ENCODE data around the gene UGT1A3. TPM values are rescaled to one million over a fixed set of nuclear protein-coding genes. Genes with fewer than 3 reads are reported as not detected.

Gene UGT1A3
- total RNA-seq, 2 donors from 2014 or later, result not detected

DNA sequence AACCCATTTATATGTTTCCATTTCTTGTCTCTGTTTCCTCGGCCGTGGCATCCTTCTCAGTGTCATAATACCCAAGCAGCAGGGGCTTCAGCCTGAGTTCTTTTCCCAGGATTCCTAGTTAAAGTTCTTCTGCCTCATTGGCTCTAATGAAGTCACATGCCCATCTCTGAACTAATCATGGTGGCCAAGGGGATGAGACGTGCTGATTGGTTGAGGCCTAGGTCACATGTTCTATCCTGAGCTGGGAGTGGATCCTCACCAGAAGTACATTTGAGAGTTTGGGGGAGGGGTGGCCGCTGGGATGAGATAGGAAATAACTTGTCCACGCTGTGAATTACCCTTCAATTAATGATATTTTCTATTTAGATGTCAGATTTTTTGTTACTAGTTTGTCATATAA is 19.9 kb upstream of the UGT1A3 start:
- Histone ChIP-seq H3K4me3 (no peak overlapping the region), H3K27ac (no peak overlapping the region), H3K27me3 (no peaks in the 10 kb centered on the region), H3K36me3 (no peaks in the 10 kb centered on the region), H3K4me1 (no peaks in the 10 kb centered on the region), H3K9me3 (peaks cover 0 to 6% of the 10 kb centered on the region in 2 donors)
- DNase-seq (ENCODE audit: low spot score), result no peak
- TF ChIP-seq, protein P1, sequence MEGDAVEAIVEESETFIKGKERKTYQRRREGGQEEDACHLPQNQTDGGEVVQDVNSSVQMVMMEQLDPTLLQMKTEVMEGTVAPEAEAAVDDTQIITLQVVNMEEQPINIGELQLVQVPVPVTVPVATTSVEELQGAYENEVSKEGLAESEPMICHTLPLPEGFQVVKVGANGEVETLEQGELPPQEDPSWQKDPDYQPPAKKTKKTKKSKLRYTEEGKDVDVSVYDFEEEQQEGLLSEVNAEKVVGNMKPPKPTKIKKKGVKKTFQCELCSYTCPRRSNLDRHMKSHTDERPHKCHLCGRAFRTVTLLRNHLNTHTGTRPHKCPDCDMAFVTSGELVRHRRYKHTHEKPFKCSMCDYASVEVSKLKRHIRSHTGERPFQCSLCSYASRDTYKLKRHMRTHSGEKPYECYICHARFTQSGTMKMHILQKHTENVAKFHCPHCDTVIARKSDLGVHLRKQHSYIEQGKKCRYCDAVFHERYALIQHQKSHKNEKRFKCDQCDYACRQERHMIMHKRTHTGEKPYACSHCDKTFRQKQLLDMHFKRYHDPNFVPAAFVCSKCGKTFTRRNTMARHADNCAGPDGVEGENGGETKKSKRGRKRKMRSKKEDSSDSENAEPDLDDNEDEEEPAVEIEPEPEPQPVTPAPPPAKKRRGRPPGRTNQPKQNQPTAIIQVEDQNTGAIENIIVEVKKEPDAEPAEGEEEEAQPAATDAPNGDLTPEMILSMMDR (IDR thresholded peaks at IDR 0.05), result no peak

DNA sequence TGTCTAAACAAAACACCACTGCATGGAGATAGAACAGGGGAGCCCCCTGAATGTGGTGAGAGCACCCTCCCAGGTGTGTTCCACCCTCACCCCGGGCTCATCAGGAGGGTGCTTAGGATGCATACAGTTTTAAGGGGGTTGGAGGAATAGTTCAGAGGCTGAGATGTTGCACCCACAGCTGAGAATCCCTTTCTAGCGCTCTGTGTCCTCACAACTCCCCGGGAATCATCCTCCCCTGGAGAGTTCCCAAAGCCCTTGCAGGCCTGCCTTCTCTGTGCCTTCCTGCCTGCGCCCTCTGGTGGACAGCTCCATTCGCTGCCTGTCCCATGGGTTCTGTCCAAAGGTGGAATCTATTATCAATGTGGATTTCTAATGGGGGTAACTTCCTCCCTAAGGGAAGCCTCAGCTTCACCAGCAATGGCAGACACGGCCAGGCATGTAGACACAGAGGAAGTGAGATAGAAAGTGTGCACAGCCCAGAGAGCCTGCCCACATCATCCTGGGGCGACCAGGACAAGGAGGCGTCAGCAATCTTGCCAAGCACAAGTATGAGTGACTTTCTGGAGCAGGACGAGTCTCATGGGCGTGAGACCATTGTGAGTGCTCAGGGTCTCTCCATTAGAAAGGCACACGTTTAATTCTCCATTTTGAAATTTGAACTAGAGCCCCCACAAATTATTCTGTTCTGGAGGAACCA is 17.4 kb upstream of the UGT1A3 start:
- no peaks in the 10 kb centered on the region for H3K36me3 ChIP-seq
- no peak overlapping the region for H3K27ac ChIP-seq
- DNase-seq (ENCODE audit: low spot score), result peak; percentile 61
- H3K4me1 ChIP-seq, result no peaks in the 10 kb centered on the region
- H3K27me3 ChIP-seq, result no peaks in the 10 kb centered on the region
- H3K9me3 ChIP-seq, result no peaks in the 10 kb centered on the region
- TF ChIP-seq, protein P1 (IDR thresholded peaks at IDR 0.05), result peak; percentile 60 to 77
- no peak overlapping the region for H3K4me3 ChIP-seq

DNA sequence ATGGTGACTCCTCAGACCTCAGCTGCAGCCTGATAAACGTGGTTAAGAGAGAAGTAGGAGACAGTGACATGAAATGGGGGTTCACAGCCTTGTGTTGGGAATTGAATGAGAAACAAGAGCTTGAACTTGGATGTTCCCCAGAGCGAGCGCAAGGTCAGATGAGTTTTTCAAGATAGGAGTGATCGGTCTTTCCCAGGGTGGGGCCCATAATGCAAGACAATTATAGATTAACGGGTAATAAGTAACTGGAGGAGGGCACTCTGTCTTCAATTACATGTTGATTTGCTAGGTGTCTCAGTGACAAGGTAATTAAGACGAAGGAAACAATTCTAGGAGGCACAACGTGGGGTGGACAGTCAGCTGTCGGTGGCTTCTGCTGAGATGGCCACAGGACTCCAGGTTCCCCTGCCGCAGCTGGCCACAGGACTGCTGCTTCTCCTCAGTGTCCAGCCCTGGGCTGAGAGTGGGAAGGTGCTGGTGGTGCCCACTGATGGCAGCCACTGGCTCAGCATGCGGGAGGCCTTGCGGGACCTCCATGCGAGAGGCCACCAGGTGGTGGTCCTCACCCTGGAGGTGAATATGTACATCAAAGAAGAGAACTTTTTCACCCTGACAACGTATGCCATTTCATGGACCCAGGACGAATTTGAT is 16.1 kb upstream of the UGT1A3 start, which contains the start of gene UGT1A5:
Gene UGT1A5 (plus strand): TSS at position 297 of the 651 bp plus-strand sequence. CDS start 85 bp downstream, at position 382.
- DNase-seq (ENCODE audit: low spot score), result no peak
- TF ChIP-seq, protein P1 (IDR thresholded peaks at IDR 0.05), result no peak
- H3K9me3 ChIP-seq, result no peaks in the 10 kb centered on the region
- H3K4me1 ChIP-seq, result no peaks in the 10 kb centered on the region
- H3K27ac ChIP-seq, result no peak within 1 kb of the TSS
- no peaks in the 10 kb centered on the region for H3K27me3 ChIP-seq
- no peak within 1 kb of the TSS for H3K4me3 ChIP-seq
- H3K36me3 ChIP-seq, result no peaks in the 10 kb centered on the region

DNA sequence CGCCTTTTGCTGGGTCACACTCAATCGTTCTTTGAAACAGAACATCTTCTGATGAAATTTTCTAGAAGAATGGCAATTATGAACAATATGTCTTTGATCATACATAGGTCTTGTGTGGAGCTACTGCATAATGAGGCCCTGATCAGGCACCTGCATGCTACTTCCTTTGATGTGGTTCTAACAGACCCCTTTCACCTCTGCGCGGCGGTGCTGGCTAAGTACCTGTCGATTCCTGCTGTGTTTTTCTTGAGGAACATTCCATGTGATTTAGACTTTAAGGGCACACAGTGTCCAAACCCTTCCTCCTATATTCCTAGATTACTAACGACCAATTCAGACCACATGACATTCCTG is 15.6 kb upstream of the UGT1A3 start:
- TF ChIP-seq, protein P1 (IDR thresholded peaks at IDR 0.05), result no peak
- Histone ChIP-seq H3K27me3 (no peaks in the 10 kb centered on the region), H3K4me1 (no peaks in the 10 kb centered on the region), H3K9me3 (no peaks in the 10 kb centered on the region), H3K36me3 (no peaks in the 10 kb centered on the region), H3K4me3 (no peak overlapping the region), H3K27ac (no peak overlapping the region)
- DNase-seq (ENCODE audit: low spot score), result no peak

DNA sequence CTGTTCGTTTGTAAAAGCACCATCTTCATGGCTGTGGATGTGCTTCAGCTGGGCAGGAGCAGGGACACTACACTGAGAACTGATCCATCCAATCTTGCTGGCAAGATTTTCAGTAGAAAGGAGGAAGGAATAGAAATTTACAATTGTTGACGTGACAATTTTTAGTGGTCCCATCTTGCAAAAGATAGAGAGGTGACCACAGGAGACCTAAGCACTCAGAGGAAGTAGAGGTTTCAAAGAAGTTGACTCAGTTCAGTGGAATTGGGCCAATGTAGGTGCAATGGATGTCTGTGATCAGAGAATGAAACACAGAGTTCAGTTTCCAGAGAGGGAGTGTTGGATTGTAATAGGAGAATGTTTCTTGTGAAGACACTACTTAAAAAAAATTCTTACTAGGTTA is 14.7 kb upstream of the UGT1A3 start:
- Histone ChIP-seq H3K27ac (no peak overlapping the region), H3K9me3 (no peaks in the 10 kb centered on the region), H3K4me3 (no peak overlapping the region), H3K27me3 (no peaks in the 10 kb centered on the region), H3K36me3 (no peaks in the 10 kb centered on the region), H3K4me1 (no peaks in the 10 kb centered on the region)
- TF ChIP-seq, protein P1 (IDR thresholded peaks at IDR 0.05), result no peak
- no peak for DNase-seq (ENCODE audit: low spot score)

All from right atrium auricular region (tissue), 2 donors.